ENCODE results near the gene VIL1.

VIL1 gene

DNA sequence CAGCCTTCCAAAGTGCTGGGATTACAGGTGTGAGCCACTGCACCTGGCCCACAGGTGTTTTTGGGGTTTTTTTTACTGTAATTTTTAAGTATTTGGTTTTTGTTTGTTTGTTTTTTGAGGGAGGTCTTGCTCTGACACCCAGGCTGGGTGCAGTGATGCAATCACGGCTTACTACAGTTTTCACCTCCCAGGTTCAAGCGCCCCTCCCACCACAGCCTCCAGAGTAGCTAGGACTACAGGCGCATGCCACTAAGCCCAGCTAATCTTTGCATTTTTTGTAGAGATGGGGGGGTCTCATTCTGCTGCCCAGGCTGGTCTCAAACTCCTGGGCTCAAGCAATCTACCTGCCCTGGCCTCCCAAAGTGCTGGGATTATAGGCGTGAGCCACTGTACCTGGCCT, 44.1 kb upstream of the VIL1 start:
- TF ChIP-seq ZNF565 (CRISPR knock-in tag; conservative IDR thresholded peaks at IDR 0.05; ENCODE audit: low read depth) (no peak), BACH2 (CRISPR knock-in tag; IDR thresholded peaks at IDR 0.05; ENCODE audit: borderline replicate concordance) (no peak), TOX (CRISPR knock-in tag; IDR thresholded peaks at IDR 0.05; ENCODE audit: borderline replicate concordance) (no peak), OSR1 (CRISPR knock-in tag; IDR thresholded peaks at IDR 0.05) (no peak), ZNF8 (CRISPR knock-in tag; IDR thresholded peaks at IDR 0.05) (no peak), ZFP3 (CRISPR knock-in tag; IDR thresholded peaks at IDR 0.05) (no peak), ARNTL (CRISPR knock-in tag; IDR thresholded peaks at IDR 0.05; ENCODE audit: borderline replicate concordance, low read depth) (no peak), TCF4 (CRISPR knock-in tag; IDR thresholded peaks at IDR 0.05; ENCODE audit: borderline replicate concordance) (no peak)
- TF ChIP-seq, protein P1, sequence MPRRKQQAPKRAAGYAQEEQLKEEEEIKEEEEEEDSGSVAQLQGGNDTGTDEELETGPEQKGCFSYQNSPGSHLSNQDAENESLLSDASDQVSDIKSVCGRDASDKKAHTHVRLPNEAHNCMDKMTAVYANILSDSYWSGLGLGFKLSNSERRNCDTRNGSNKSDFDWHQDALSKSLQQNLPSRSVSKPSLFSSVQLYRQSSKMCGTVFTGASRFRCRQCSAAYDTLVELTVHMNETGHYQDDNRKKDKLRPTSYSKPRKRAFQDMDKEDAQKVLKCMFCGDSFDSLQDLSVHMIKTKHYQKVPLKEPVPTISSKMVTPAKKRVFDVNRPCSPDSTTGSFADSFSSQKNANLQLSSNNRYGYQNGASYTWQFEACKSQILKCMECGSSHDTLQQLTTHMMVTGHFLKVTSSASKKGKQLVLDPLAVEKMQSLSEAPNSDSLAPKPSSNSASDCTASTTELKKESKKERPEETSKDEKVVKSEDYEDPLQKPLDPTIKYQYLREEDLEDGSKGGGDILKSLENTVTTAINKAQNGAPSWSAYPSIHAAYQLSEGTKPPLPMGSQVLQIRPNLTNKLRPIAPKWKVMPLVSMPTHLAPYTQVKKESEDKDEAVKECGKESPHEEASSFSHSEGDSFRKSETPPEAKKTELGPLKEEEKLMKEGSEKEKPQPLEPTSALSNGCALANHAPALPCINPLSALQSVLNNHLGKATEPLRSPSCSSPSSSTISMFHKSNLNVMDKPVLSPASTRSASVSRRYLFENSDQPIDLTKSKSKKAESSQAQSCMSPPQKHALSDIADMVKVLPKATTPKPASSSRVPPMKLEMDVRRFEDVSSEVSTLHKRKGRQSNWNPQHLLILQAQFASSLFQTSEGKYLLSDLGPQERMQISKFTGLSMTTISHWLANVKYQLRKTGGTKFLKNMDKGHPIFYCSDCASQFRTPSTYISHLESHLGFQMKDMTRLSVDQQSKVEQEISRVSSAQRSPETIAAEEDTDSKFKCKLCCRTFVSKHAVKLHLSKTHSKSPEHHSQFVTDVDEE (CRISPR knock-in tag; IDR thresholded peaks at IDR 0.05): no peak
- TF ChIP-seq, protein P2, sequence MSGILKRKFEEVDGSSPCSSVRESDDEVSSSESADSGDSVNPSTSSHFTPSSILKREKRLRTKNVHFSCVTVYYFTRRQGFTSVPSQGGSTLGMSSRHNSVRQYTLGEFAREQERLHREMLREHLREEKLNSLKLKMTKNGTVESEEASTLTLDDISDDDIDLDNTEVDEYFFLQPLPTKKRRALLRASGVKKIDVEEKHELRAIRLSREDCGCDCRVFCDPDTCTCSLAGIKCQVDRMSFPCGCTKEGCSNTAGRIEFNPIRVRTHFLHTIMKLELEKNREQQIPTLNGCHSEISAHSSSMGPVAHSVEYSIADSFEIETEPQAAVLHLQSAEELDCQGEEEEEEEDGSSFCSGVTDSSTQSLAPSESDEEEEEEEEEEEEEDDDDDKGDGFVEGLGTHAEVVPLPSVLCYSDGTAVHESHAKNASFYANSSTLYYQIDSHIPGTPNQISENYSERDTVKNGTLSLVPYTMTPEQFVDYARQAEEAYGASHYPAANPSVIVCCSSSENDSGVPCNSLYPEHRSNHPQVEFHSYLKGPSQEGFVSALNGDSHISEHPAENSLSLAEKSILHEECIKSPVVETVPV (CRISPR knock-in tag; IDR thresholded peaks at IDR 0.05): no peak
- ATAC-seq: peak; percentile 61

DNA sequence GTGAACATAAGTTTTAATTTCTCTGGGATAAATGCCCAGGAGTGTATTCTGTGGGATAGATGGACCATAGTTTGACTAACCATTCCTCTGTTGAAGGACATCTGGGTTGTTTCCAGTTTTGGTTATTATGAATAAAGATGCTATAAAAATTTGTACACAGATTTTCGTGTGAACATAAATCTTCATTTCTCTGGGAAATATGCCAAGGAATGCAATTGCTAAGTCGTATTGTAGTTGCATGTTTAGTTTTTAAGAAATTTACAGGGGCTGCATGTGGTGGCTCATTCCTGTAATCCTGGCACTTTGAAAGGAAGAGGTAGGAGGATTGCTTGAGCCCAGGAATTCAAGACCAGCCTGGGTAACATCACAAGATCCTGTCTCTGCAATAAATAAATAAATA, 43.7 kb upstream of the VIL1 start:
- peak; percentile 95 for ATAC-seq
- TF ChIP-seq, protein P3, sequence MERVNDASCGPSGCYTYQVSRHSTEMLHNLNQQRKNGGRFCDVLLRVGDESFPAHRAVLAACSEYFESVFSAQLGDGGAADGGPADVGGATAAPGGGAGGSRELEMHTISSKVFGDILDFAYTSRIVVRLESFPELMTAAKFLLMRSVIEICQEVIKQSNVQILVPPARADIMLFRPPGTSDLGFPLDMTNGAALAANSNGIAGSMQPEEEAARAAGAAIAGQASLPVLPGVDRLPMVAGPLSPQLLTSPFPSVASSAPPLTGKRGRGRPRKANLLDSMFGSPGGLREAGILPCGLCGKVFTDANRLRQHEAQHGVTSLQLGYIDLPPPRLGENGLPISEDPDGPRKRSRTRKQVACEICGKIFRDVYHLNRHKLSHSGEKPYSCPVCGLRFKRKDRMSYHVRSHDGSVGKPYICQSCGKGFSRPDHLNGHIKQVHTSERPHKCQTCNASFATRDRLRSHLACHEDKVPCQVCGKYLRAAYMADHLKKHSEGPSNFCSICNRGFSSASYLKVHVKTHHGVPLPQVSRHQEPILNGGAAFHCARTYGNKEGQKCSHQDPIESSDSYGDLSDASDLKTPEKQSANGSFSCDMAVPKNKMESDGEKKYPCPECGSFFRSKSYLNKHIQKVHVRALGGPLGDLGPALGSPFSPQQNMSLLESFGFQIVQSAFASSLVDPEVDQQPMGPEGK (CRISPR knock-in tag; IDR thresholded peaks at IDR 0.05; ENCODE audit: borderline replicate concordance): no peak
- TF ChIP-seq ISL1 (CRISPR knock-in tag; IDR thresholded peaks at IDR 0.05): peak; percentile 87

DNA sequence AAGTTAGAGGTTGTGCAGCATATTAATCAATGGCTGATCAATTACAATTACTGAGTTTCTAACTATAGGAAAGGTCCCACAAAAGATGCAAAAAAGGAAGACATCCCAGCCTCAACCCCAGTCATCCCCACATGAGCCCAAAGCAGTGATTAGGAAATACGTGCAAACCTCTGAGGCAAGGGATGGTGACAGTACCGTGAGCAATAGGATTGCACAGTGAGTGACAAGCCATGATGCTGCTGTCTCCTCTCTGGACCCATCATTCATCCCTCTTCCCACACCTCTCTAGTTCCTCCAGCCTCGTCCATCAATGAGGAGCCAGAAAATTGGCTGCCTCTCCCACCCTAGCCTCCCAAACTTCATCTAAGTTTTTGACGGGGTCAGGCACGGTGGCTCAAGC, 40.9 kb upstream of the VIL1 start:
- TF ChIP-seq, protein P2 (CRISPR knock-in tag; IDR thresholded peaks at IDR 0.05): no peak
- TF ChIP-seq TCF4 (CRISPR knock-in tag; IDR thresholded peaks at IDR 0.05; ENCODE audit: borderline replicate concordance) (no peak), ZFP3 (CRISPR knock-in tag; IDR thresholded peaks at IDR 0.05) (no peak), ZFP30 (CRISPR knock-in tag; IDR thresholded peaks at IDR 0.05) (no peak), GLIS3 (CRISPR knock-in tag; IDR thresholded peaks at IDR 0.05) (no peak)
- no peak for ATAC-seq

DNA sequence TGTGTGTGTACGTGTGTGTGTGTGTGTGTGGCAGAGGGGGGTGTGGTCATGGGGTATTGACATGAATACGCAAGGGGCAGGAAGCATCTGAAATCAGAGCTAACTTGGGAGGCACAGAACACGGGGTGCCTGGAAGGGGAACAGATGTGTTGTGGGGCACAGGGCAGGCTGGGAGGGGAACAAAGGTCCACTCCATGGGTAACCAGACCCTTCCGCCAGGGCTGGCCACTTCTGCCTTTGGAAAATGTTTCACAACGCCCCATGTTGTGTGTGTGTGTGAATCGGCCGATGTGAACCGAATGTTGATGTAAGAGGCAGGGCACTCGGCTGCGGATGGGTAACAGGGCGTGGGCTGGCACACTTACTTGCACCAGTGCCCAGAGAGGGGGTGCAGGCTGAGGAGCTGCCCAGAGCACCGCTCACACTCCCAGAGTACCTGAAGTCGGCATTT, 37.0 kb upstream of the VIL1 start, which contains the start of gene SLC11A1:
Gene SLC11A1 (plus strand): TSS at position 358 of the 451 bp plus-strand sequence. CDS start 96 bp downstream, outside the sequence.
- no peak for ATAC-seq
- no peak for TF ChIP-seq TCF4 (CRISPR knock-in tag; IDR thresholded peaks at IDR 0.05; ENCODE audit: borderline replicate concordance)
- no peak for TF ChIP-seq ESRRG (CRISPR knock-in tag; IDR thresholded peaks at IDR 0.05)
- no peak for TF ChIP-seq ZFP3 (CRISPR knock-in tag; IDR thresholded peaks at IDR 0.05)
- TF ChIP-seq ISL1 (CRISPR knock-in tag; IDR thresholded peaks at IDR 0.05): no peak
- TF ChIP-seq, protein P3 (CRISPR knock-in tag; IDR thresholded peaks at IDR 0.05; ENCODE audit: borderline replicate concordance): no peak
- no peak for TF ChIP-seq SNAI2 (CRISPR knock-in tag; IDR thresholded peaks at IDR 0.05)
- no peak for TF ChIP-seq GLIS3 (CRISPR knock-in tag; IDR thresholded peaks at IDR 0.05)
- no peak for TF ChIP-seq BACH2 (CRISPR knock-in tag; IDR thresholded peaks at IDR 0.05; ENCODE audit: borderline replicate concordance)
- TF ChIP-seq, protein P4, sequence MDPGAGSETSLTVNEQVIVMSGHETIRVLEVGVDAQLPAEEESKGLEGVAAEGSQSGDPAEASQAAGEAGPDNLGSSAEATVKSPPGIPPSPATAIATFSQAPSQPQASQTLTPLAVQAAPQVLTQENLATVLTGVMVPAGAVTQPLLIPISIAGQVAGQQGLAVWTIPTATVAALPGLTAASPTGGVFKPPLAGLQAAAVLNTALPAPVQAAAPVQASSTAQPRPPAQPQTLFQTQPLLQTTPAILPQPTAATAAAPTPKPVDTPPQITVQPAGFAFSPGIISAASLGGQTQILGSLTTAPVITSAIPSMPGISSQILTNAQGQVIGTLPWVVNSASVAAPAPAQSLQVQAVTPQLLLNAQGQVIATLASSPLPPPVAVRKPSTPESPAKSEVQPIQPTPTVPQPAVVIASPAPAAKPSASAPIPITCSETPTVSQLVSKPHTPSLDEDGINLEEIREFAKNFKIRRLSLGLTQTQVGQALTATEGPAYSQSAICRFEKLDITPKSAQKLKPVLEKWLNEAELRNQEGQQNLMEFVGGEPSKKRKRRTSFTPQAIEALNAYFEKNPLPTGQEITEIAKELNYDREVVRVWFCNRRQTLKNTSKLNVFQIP (CRISPR knock-in tag; IDR thresholded peaks at IDR 0.05; ENCODE audit: borderline replicate concordance, low read depth): no peak
- no peak for TF ChIP-seq ZC3H10 (CRISPR knock-in tag; IDR thresholded peaks at IDR 0.05)
- TF ChIP-seq ZNF565 (CRISPR knock-in tag; conservative IDR thresholded peaks at IDR 0.05; ENCODE audit: low read depth): no peak
- no peak for TF ChIP-seq PPARA (CRISPR knock-in tag; IDR thresholded peaks at IDR 0.05; ENCODE audit: borderline replicate concordance)
- no peak for TF ChIP-seq ZFP30 (CRISPR knock-in tag; IDR thresholded peaks at IDR 0.05)
- TF ChIP-seq, protein P2 (CRISPR knock-in tag; IDR thresholded peaks at IDR 0.05): no peak
- no peak for TF ChIP-seq ARNTL (CRISPR knock-in tag; IDR thresholded peaks at IDR 0.05; ENCODE audit: borderline replicate concordance, low read depth)
- TF ChIP-seq RARB (CRISPR knock-in tag; IDR thresholded peaks at IDR 0.05): no peak
- TF ChIP-seq ZNF70 (CRISPR knock-in tag; IDR thresholded peaks at IDR 0.05): no peak
